Measurements from ENCODE around the gene GREB1L. TPM values are rescaled to one million over a fixed set of nuclear protein-coding genes. Genes with fewer than 3 reads are reported as not detected.

Gene GREB1L
- total and polyA plus RNA-seq, 2 of the 13 experiments (the other 11 are each of a cell fraction or from before 2014, with no cell fraction given), result 0.17 to 0.66 TPM

- TF ChIP-seq, protein P1, sequence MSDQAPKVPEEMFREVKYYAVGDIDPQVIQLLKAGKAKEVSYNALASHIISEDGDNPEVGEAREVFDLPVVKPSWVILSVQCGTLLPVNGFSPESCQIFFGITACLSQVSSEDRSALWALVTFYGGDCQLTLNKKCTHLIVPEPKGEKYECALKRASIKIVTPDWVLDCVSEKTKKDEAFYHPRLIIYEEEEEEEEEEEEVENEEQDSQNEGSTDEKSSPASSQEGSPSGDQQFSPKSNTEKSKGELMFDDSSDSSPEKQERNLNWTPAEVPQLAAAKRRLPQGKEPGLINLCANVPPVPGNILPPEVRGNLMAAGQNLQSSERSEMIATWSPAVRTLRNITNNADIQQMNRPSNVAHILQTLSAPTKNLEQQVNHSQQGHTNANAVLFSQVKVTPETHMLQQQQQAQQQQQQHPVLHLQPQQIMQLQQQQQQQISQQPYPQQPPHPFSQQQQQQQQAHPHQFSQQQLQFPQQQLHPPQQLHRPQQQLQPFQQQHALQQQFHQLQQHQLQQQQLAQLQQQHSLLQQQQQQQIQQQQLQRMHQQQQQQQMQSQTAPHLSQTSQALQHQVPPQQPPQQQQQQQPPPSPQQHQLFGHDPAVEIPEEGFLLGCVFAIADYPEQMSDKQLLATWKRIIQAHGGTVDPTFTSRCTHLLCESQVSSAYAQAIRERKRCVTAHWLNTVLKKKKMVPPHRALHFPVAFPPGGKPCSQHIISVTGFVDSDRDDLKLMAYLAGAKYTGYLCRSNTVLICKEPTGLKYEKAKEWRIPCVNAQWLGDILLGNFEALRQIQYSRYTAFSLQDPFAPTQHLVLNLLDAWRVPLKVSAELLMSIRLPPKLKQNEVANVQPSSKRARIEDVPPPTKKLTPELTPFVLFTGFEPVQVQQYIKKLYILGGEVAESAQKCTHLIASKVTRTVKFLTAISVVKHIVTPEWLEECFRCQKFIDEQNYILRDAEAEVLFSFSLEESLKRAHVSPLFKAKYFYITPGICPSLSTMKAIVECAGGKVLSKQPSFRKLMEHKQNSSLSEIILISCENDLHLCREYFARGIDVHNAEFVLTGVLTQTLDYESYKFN (CRISPR knock-in tag; conservative IDR thresholded peaks at IDR 0.05), result peak; percentile 90
- TF ChIP-seq ASH2L (IDR thresholded peaks at IDR 0.05; ENCODE audit: insufficient read length, low read depth, low read length), result peak; percentile 50
- TF ChIP-seq, protein P2, sequence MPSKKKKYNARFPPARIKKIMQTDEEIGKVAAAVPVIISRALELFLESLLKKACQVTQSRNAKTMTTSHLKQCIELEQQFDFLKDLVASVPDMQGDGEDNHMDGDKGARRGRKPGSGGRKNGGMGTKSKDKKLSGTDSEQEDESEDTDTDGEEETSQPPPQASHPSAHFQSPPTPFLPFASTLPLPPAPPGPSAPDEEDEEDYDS (CRISPR knock-in tag; IDR thresholded peaks at IDR 0.05), result 0 out of 2 replicates have a peak, but pooled peaks have one; percentile 38
- no peak for TF ChIP-seq LBX2 (CRISPR knock-in tag; IDR thresholded peaks at IDR 0.05; ENCODE audit: borderline replicate concordance)
- peak; percentile 60 for TF ChIP-seq PHF21A (CRISPR knock-in tag; IDR thresholded peaks at IDR 0.05)
- peak; percentile 56 for TF ChIP-seq REPIN1 (CRISPR knock-in tag; IDR thresholded peaks at IDR 0.05; ENCODE audit: borderline replicate concordance, low read depth)
- TF ChIP-seq ZSCAN9 (CRISPR knock-in tag; IDR thresholded peaks at IDR 0.05; ENCODE audit: borderline replicate concordance), result peak; percentile 87
- no peak for TF ChIP-seq NFE2L1 (CRISPR knock-in tag; IDR thresholded peaks at IDR 0.05; ENCODE audit: borderline replicate concordance)
- TF ChIP-seq MTA1 (CRISPR knock-in tag; IDR thresholded peaks at IDR 0.05; ENCODE audit: borderline replicate concordance), result peak; percentile 44; the same call in 1 of the 2 replicates
- 0 out of 2 replicates have a peak, but pooled peaks have one; percentile 48 for TF ChIP-seq HMG20B (CRISPR knock-in tag; conservative IDR thresholded peaks at IDR 0.05)
- TF ChIP-seq ATF7-NPFF (CRISPR knock-in tag; IDR thresholded peaks at IDR 0.05; ENCODE audit: low read depth), result 0 out of 2 replicates have a peak, but pooled peaks have one; percentile 58
- TF ChIP-seq ZBTB25 (CRISPR knock-in tag; IDR thresholded peaks at IDR 0.05), result peak; percentile 76
- TF ChIP-seq NR2F6 (IDR thresholded peaks at IDR 0.05), result peak; percentile 91
- peak; percentile 92 for TF ChIP-seq NR2F6 (CRISPR knock-in tag; IDR thresholded peaks at IDR 0.05)
- peak; percentile 90; the same call in 1 of the 2 replicates for TF ChIP-seq NCOR1 (IDR thresholded peaks at IDR 0.05; ENCODE audit: borderline replicate concordance, low read length)
- TF ChIP-seq SOX13 (IDR thresholded peaks at IDR 0.05), result peak; percentile 87
- peak in 1 of 2 experiments; percentile 98; a peak in 2 of 4 replicates for TF ChIP-seq SOX13 (CRISPR knock-in tag; conservative IDR thresholded peaks at IDR 0.05 in 1 of 2, IDR thresholded peaks at IDR 0.05 in 1 of 2)
- TF ChIP-seq ZSCAN25 (CRISPR knock-in tag; IDR thresholded peaks at IDR 0.05), result no peak
- TF ChIP-seq, protein P3, sequence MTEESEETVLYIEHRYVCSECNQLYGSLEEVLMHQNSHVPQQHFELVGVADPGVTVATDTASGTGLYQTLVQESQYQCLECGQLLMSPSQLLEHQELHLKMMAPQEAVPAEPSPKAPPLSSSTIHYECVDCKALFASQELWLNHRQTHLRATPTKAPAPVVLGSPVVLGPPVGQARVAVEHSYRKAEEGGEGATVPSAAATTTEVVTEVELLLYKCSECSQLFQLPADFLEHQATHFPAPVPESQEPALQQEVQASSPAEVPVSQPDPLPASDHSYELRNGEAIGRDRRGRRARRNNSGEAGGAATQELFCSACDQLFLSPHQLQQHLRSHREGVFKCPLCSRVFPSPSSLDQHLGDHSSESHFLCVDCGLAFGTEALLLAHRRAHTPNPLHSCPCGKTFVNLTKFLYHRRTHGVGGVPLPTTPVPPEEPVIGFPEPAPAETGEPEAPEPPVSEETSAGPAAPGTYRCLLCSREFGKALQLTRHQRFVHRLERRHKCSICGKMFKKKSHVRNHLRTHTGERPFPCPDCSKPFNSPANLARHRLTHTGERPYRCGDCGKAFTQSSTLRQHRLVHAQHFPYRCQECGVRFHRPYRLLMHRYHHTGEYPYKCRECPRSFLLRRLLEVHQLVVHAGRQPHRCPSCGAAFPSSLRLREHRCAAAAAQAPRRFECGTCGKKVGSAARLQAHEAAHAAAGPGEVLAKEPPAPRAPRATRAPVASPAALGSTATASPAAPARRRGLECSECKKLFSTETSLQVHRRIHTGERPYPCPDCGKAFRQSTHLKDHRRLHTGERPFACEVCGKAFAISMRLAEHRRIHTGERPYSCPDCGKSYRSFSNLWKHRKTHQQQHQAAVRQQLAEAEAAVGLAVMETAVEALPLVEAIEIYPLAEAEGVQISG (CRISPR knock-in tag; IDR thresholded peaks at IDR 0.05), result peak; percentile 40; the same call in 1 of the 2 replicates
These were observed 308.5 kb downstream of the GREB1L start (continued) for GRCh38 chr18:21550510-21550970.

Data from HepG2 (cell line).